GM19452 (cell line): Measurements from ENCODE around the gene UHRF2.

Experiments used
- ATAC-seq: cut with Tn5 transposase; IDR thresholded peaks from one replicate; pipeline ENCODE4 v1.9.1; 2021; ENCODE audit not compliant: unreplicated experiment

The UHRF2 gene

GRCh38 chr9:6552498-6553121, 139.6 kb downstream of the UHRF2 start:
- ATAC-seq, result no peak

DNA sequence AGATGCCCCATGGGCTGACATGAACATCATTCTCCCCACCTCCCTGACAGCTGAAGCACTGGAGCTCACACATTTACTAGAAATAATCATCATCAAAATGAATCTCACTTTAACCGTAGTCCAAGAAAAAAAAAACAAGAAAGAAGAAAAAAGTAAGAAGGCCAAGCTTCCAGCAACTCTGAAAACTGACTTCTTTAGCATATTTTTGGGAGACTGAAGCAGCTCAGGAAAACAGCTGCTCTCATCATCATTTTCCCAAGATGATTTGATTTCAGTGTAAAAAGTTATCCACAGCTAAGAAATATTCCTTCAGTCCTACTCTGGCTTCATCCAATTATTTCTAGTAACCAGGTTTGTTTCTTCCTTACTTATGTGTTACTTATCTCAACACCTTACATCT, 140.9 kb downstream of the UHRF2 start:
- no peak for ATAC-seq
